H1 (cell line): ENCODE data around the gene AGXT2. TPM values are rescaled to one million over a fixed set of nuclear protein-coding genes. Genes with fewer than 3 reads are reported as not detected.

Experiments
- CHD7 ChIP-seq: fragments of 300-600 bp; sonication (generic); IDR thresholded peaks from 2 replicates; pipeline ENCODE4 v1.7.1; 2012; ENCODE audit warnings: low read length, moderate library complexity, mild to moderate bottlenecking, inconsistent platforms; ENCODE audit not compliant: insufficient replicate concordance
- polyA plus RNA-seq, 7 experiments: library from polyadenylated mRNA; depleted of rRNA in 3 of 7; stranded (reverse) in 5 of 7; unstranded in 2 of 7; fragments of >200 nt in 5 of 7; fragments of 200-250 nt in 2 of 7; gene quantifications; 1 replicate in 5 of 7; 2 replicates in 1 of 7; 4 replicates in 1 of 7; pipeline versions ENCODE4 v1.2.1 to v1.2.3, GENCODE V29; 2011 to 2013; ENCODE audit warnings: missing spikeins in 2 of 7, mixed read lengths in 2 of 7
- total RNA-seq: library from RNA; stranded (reverse); fragmentation: NEBNext Ultra II Directional; extraction: Animal tissue kit (Norgen Biotek cat#: 25700); gene quantifications from 2 replicates; pipeline ENCODE4 v1.2.1, GENCODE V29; 2021

Gene AGXT2
- total and polyA plus RNA-seq, 2 of the 8 experiments (the other 6 are each of a cell fraction or from before 2014, with no cell fraction given) = not detected

- TF ChIP-seq CHD7 = no peak
- TF ChIP-seq, all 59 proteins: peak for 2
Observed at GRCh38 chr5:34957857-34958690, 89.7 kb downstream of the AGXT2 start (continued).
